ENCODE measurements around the gene SLC22A5. TPM values are rescaled to one million over a fixed set of nuclear protein-coding genes. Genes with fewer than 3 reads are reported as not detected.

Gene SLC22A5
- total and polyA plus RNA-seq, 2 experiments from 2014 or later, result 14.7 to 20.8 TPM

DNA sequence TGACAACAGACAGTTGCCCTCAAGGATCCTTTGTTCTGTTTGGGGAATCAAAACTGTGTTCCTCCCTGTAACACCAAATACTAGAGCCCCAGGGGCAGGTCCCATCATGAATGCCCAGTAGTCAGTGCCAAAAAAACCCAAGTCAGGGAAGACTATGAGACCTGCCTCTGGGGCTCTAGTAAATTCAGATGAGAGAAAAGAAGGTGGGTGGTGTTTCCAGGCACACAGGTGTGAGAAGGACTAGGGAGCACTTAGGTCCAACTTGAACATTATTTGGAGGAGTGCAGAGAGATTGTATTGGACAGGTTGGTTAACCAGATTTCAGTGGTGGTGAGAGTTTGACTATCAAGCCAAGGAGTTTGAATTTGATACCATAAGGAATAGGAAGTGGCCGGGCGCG lies 52.0 kb downstream of the SLC22A5 start:
- no peaks in the 10 kb centered on the region for H3K9me2 ChIP-seq (replicated peaks; ENCODE audit: insufficient read depth)
- H3K9me3 ChIP-seq (ENCODE audit: low read depth), result no peaks in the 10 kb centered on the region
- H3K4me2 ChIP-seq, result no peak overlapping the region
- H2AFZ ChIP-seq, result no peak overlapping the region
- H3K27ac ChIP-seq, result no peak overlapping the region
- no peaks in the 10 kb centered on the region for H4K20me1 ChIP-seq (ENCODE audit: insufficient read depth, poor library complexity, severe bottlenecking)
- H3K4me3 ChIP-seq, result no peak overlapping the region
- no peaks in the 10 kb centered on the region for H3K27me3 ChIP-seq
- no peaks in the 10 kb centered on the region for H3K36me3 ChIP-seq (replicated peaks; ENCODE audit: insufficient read depth, low read depth)
- H3K4me1 ChIP-seq (ENCODE audit: insufficient read depth), result peaks cover 24% of the 10 kb centered on the region
- H3K79me2 ChIP-seq, result peaks cover 4% of the 10 kb centered on the region
- DNase-seq (ENCODE audit: low spot score), result no peak
- TF ChIP-seq EZH2phosphoT487 (IDR thresholded peaks at IDR 0.05; ENCODE audit: low read depth, severe bottlenecking, unreplicated experiment) (no peak), EZH2 (IDR thresholded peaks at IDR 0.05; ENCODE audit: borderline replicate concordance) (no peak)
- TF ChIP-seq, protein P1, sequence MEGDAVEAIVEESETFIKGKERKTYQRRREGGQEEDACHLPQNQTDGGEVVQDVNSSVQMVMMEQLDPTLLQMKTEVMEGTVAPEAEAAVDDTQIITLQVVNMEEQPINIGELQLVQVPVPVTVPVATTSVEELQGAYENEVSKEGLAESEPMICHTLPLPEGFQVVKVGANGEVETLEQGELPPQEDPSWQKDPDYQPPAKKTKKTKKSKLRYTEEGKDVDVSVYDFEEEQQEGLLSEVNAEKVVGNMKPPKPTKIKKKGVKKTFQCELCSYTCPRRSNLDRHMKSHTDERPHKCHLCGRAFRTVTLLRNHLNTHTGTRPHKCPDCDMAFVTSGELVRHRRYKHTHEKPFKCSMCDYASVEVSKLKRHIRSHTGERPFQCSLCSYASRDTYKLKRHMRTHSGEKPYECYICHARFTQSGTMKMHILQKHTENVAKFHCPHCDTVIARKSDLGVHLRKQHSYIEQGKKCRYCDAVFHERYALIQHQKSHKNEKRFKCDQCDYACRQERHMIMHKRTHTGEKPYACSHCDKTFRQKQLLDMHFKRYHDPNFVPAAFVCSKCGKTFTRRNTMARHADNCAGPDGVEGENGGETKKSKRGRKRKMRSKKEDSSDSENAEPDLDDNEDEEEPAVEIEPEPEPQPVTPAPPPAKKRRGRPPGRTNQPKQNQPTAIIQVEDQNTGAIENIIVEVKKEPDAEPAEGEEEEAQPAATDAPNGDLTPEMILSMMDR (IDR thresholded peaks at IDR 0.05; ENCODE audit: poor library complexity), result no peak
- WGBS (ENCODE audit: low lambda C conversion rate, missing lambda C conversion rate), result 100% methylated on average over 3 of the region's 3 CpGs

- WGBS (ENCODE audit: low lambda C conversion rate, missing lambda C conversion rate), result 60% methylated on average over 5 of the region's 5 CpGs
- peaks cover 38% of the 10 kb centered on the region for H3K4me1 ChIP-seq (ENCODE audit: insufficient read depth)
- peaks cover 4% of the 10 kb centered on the region for H3K79me2 ChIP-seq
- H3K9me2 ChIP-seq (replicated peaks; ENCODE audit: insufficient read depth), result no peaks in the 10 kb centered on the region
- no peaks in the 10 kb centered on the region for H4K20me1 ChIP-seq (ENCODE audit: insufficient read depth, poor library complexity, severe bottlenecking)
- no peak for TF ChIP-seq EZH2 (IDR thresholded peaks at IDR 0.05; ENCODE audit: borderline replicate concordance)
- no peak for TF ChIP-seq EZH2phosphoT487 (IDR thresholded peaks at IDR 0.05; ENCODE audit: low read depth, severe bottlenecking, unreplicated experiment)
- TF ChIP-seq, protein P1 (IDR thresholded peaks at IDR 0.05; ENCODE audit: poor library complexity), result no peak
- H3K4me3 ChIP-seq, result no peak overlapping the region
- peak; percentile 86 for DNase-seq (ENCODE audit: low spot score)
- no peak overlapping the region for H2AFZ ChIP-seq
- no peaks in the 10 kb centered on the region for H3K9me3 ChIP-seq (ENCODE audit: low read depth)
- no peaks in the 10 kb centered on the region for H3K27me3 ChIP-seq
- no peaks in the 10 kb centered on the region for H3K36me3 ChIP-seq (replicated peaks; ENCODE audit: insufficient read depth, low read depth)
- H3K27ac ChIP-seq, result peak overlapping the region; percentile 59
- no peak overlapping the region for H3K4me2 ChIP-seq
Measured at GRCh38 chr5:132422720-132423437, 53.4 kb downstream of the SLC22A5 start.

GRCh38 chr5:132423438-132423898 lies 54.0 kb downstream of the SLC22A5 start:
- TF ChIP-seq, protein P1 (IDR thresholded peaks at IDR 0.05; ENCODE audit: poor library complexity), result no peak
- TF ChIP-seq EZH2 (IDR thresholded peaks at IDR 0.05; ENCODE audit: borderline replicate concordance) (no peak), EZH2phosphoT487 (IDR thresholded peaks at IDR 0.05; ENCODE audit: low read depth, severe bottlenecking, unreplicated experiment) (no peak)
- WGBS (ENCODE audit: low lambda C conversion rate, missing lambda C conversion rate), result 89% methylated on average over 3 of the region's 3 CpGs
- Histone ChIP-seq H4K20me1 (ENCODE audit: insufficient read depth, poor library complexity, severe bottlenecking) (no peaks in the 10 kb centered on the region), H3K4me3 (no peak overlapping the region), H3K4me1 (ENCODE audit: insufficient read depth) (peaks cover 44% of the 10 kb centered on the region), H3K9me2 (replicated peaks; ENCODE audit: insufficient read depth) (no peaks in the 10 kb centered on the region), H3K36me3 (replicated peaks; ENCODE audit: insufficient read depth, low read depth) (no peaks in the 10 kb centered on the region), H3K9me3 (ENCODE audit: low read depth) (no peaks in the 10 kb centered on the region), H3K27me3 (no peaks in the 10 kb centered on the region), H3K27ac (peak overlapping the region; percentile 59), H2AFZ (no peak overlapping the region), H3K79me2 (peaks cover 4% of the 10 kb centered on the region), H3K4me2 (no peak overlapping the region)
- DNase-seq (ENCODE audit: low spot score), result no peak

Data from hepatocyte (in vitro differentiated cells).